Left lung (tissue), 10 donors: ENCODE results near the gene DMWD. TPM values are rescaled to one million over a fixed set of nuclear protein-coding genes. Genes with fewer than 3 reads are reported as not detected.

Experiments
- ATAC-seq: fragments of 200-7000 bp; cut with Tn5 transposase; one replicate; pipeline ENCODE4 v1.9.1; 2020; ENCODE audit warnings: moderate library complexity
- DNase-seq, 4 donors: peaks; one replicate each; pipeline ENCODE4 v3.0.0-alpha.2; 2013 to 2020
- H3K27ac ChIP-seq, 2 donors: fragments of 200-600 bp; sonication (generic) in 1 of 2; one replicate each; pipeline versions ENCODE4 v1.5.0 to v1.8.0; 2020 to 2021
- H3K27me3 ChIP-seq, 2 donors: fragments of 200-600 bp; sonication (generic) in 1 of 2; one replicate each; pipeline versions ENCODE4 v1.5.0 to v1.8.0; 2020 to 2021
- H3K36me3 ChIP-seq, 2 donors: fragments of 200-600 bp; sonication (generic) in 1 of 2; one replicate each; pipeline versions ENCODE4 v1.5.0 to v1.8.0; 2020 to 2021
- H3K4me1 ChIP-seq, 2 donors: fragments of 200-600 bp; one replicate each; pipeline ENCODE4 v1.8.0; 2021
- H3K4me3 ChIP-seq, 2 donors: fragments of 200-600 bp; sonication (generic) in 1 of 2; one replicate each; pipeline versions ENCODE4 v1.5.0 to v1.8.0; 2020 to 2021; ENCODE audit warnings: mild to moderate bottlenecking in 1 of 2
- H3K9me3 ChIP-seq, 2 donors: fragments of 200-600 bp; sonication (generic) in 1 of 2; one replicate each; pipeline versions ENCODE4 v1.5.0 to v1.8.0; 2020 to 2021
- CTCF ChIP-seq, 2 donors: fragments of 200-600 bp; sonication (generic) in 1 of 2; IDR thresholded peaks; one replicate each; pipeline versions ENCODE4 v1.5.0 to v1.8.0; 2021; ENCODE audit warnings: antibody characterized with exemption in 2 of 2
- intact Hi-C, 2 donors: fragments of 100-400 bp; cut with DNase I; formaldehyde crosslinking; loops; one replicate each; pipeline versions ENCODE4 v1.11.2 to v1.14.2; 2022
- polyA plus RNA-seq, 6 donors: library from polyadenylated mRNA; unstranded; fragments of 120-200 nt; gene quantifications; one replicate each; pipeline ENCODE4 v1.2.1, GENCODE V29; 2013; ENCODE audit not compliant: insufficient read length in 6 of 6
- total RNA-seq, 2 donors: library from RNA; stranded (reverse); fragmentation: NEBNext Ultra II Directional; extraction: Animal tissue kit (Norgen Biotek cat#: 25700); gene quantifications; one replicate each; pipeline ENCODE4 v1.2.1, GENCODE V29; 2021
- donor health status: DM: no; HTN: yes; CAD: no.
- donor health status: DM: no; HTN: no; CAD: no.

DMWD gene
- total and polyA plus RNA-seq, 8 donors = 29.6 to 51.4 (median 40.2) TPM

DNA sequence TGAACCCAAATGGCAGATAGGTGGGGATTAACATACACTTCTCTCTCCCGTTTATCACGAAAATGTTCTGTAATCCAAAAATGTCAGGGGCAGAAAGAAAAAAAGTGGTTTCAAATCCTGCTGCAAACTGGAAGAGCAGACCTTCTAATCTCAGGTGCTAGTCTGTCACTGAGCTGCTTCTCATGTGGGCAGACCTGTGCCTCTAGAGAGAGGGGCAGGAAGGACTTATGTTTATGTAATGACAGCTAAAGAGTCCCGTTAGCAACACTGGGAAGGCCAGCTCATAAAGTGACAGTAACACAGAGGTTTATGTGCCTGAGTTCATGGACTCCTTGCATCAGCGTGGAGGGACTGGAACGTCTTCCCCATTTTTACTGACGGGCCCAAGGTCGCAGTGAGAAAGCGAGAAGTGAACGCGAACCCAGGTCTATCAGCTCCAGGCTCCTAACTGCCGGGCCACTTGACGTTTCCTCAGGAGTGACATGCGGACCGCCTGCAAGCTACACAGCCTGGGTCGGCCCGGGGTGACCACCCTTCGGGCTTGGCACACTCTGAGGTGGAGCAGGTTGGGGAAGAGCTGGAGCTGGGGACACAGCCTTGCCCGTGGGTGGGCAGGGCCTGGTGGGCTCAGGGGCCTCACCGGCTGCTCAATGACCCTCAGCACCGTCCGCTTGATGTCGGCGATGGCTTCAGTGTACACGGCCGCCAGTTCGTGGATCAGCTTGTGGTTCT, 32.1 kb upstream of the DMWD start:
- ATAC-seq (no peak), DNase-seq (no peak)
- Histone ChIP-seq H3K36me3 (peaks cover 0 to 98% of the 10 kb centered on the region in 2 donors), H3K27ac (no peak overlapping the region), H3K27me3 (no peaks in the 10 kb centered on the region), H3K4me1 (no peaks in the 10 kb centered on the region), H3K4me3 (no peak overlapping the region), H3K9me3 (no peaks in the 10 kb centered on the region)
- intact Hi-C loops = no loop called here
- TF ChIP-seq CTCF (IDR thresholded peaks at IDR 0.05) = no peak

- DNase-seq (peak in 1 of 4 donors; percentile 61), ATAC-seq (peak; percentile 35)
- intact Hi-C loops = no loop called here
- no peak for TF ChIP-seq CTCF (IDR thresholded peaks at IDR 0.05)
- no peaks in the 10 kb centered on the region for H3K9me3 ChIP-seq
- no peak overlapping the region for H3K4me3 ChIP-seq
- H3K36me3 ChIP-seq = peaks cover 0 to 93% of the 10 kb centered on the region in 2 donors
- H3K27ac ChIP-seq = no peak overlapping the region
- H3K27me3 ChIP-seq = no peaks in the 10 kb centered on the region
- no peaks in the 10 kb centered on the region for H3K4me1 ChIP-seq
Measured at GRCh38 chr19:45824041-45824471, 31.4 kb upstream of the DMWD start.

GRCh38 chr19:45823182-45823581, 30.5 kb upstream of the DMWD start:
- ATAC-seq (no peak), DNase-seq (peak in 1 of 4 donors; percentile 46)
- Histone ChIP-seq H3K27me3 (no peaks in the 10 kb centered on the region), H3K9me3 (no peaks in the 10 kb centered on the region), H3K27ac (no peak overlapping the region), H3K4me1 (no peaks in the 10 kb centered on the region), H3K4me3 (no peak overlapping the region), H3K36me3 (peaks cover 0 to 89% of the 10 kb centered on the region in 2 donors)
- no peak for TF ChIP-seq CTCF (IDR thresholded peaks at IDR 0.05)
- intact Hi-C loops = no loop called here

DNA sequence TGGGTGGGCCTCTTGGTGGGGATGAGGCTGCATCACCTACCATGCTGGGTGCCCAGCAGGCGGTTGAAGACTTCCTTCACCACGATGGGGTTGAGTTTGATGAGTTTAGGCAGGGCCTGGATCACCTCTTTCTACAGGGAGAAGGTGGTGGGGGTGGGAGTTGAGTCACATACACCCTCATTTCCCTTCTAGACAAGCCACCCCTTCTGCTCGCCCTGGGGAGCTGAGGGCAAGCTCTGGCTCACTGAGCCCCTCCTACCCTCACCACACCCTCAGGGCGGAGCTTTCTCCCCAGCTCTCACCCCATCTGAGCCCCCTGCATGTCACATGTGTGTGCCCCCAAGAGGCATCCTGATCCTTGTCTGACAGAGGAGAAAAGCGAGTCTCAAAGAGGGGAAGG, 30.1 kb upstream of the DMWD start:
- no peaks in the 10 kb centered on the region for H3K9me3 ChIP-seq
- intact Hi-C loops = no loop called here
- DNase-seq = peak in 1 of 4 donors; percentile 22
- H3K27ac ChIP-seq = no peak overlapping the region
- H3K27me3 ChIP-seq = no peaks in the 10 kb centered on the region
- H3K36me3 ChIP-seq = peaks cover 0 to 89% of the 10 kb centered on the region in 2 donors
- no peak for ATAC-seq
- H3K4me1 ChIP-seq = no peaks in the 10 kb centered on the region
- TF ChIP-seq CTCF (IDR thresholded peaks at IDR 0.05) = no peak
- no peak overlapping the region for H3K4me3 ChIP-seq

- TF ChIP-seq CTCF (IDR thresholded peaks at IDR 0.05) = no peak
- Histone ChIP-seq H3K27ac (no peak overlapping the region), H3K36me3 (peaks cover 0 to 82% of the 10 kb centered on the region in 2 donors), H3K27me3 (peaks cover 0 to under 1% of the 10 kb centered on the region in 2 donors), H3K4me1 (no peaks in the 10 kb centered on the region), H3K9me3 (no peaks in the 10 kb centered on the region), H3K4me3 (no peak overlapping the region)
- ATAC-seq (no peak), DNase-seq (peak in 1 of 4 donors; percentile 65)
- intact Hi-C loops = no loop called here
Measured at GRCh38 chr19:45821570-45821969, 28.9 kb upstream of the DMWD start.
